Erythroblast (primary cell): ENCODE results near the gene CRTC1.

Source experiments
- DNase-seq, 2 experiments: peaks; one replicate each; lab custom pipeline; 2025; lab: John Stamatoyannopoulos, UW
- GATA1 ChIP-seq: IDR thresholded peaks from 2 replicates; pipeline ENCODE4 v1.6.1; 2011; ENCODE audit warnings: low read depth, mild to moderate bottlenecking, control low read depth, low read length, moderate library complexity
- POLR2A ChIP-seq: IDR thresholded peaks from 2 replicates; pipeline ENCODE4 v1.6.1; 2011; ENCODE audit warnings: mild to moderate bottlenecking, low read length

Gene CRTC1

GRCh38 chr19:18684642-18684993, 1.1 kb downstream of the CRTC1 start:
- TF ChIP-seq POLR2A (no peak), GATA1 (no peak)
- DNase-seq = peak in 1 of 2 experiments; percentile 19

- no peak for TF ChIP-seq POLR2A
- no peak for TF ChIP-seq GATA1
- no peak for DNase-seq
Measured at GRCh38 chr19:18685597-18686190, 2.2 kb downstream of the CRTC1 start.

GRCh38 chr19:18687740-18688465, 4.4 kb downstream of the CRTC1 start:
- TF ChIP-seq POLR2A = no peak
- TF ChIP-seq GATA1 = no peak

GRCh38 chr19:18696023-18696422, 12.5 kb downstream of the CRTC1 start:
- no peak for DNase-seq
- no peak for TF ChIP-seq POLR2A
- TF ChIP-seq GATA1 = no peak

More at GRCh38 chr19:18687740-18688465, 4.4 kb downstream of the CRTC1 start:
- peak in 1 of 2 experiments; percentile 48 for DNase-seq

GRCh38 chr19:18697680-18698079, 14.2 kb downstream of the CRTC1 start:
- TF ChIP-seq GATA1 (no peak), POLR2A (no peak)
- no peak for DNase-seq

GRCh38 chr19:18698321-18699167, 15.1 kb downstream of the CRTC1 start:
- no peak for DNase-seq
- TF ChIP-seq GATA1 (no peak), POLR2A (no peak)

- DNase-seq = no peak
- no peak for TF ChIP-seq GATA1
- no peak for TF ChIP-seq POLR2A
Measured at GRCh38 chr19:18699403-18700054, 16.0 kb downstream of the CRTC1 start.

- DNase-seq = peak; percentile 61 to 72
- TF ChIP-seq GATA1 (no peak), POLR2A (no peak)
Measured at GRCh38 chr19:18700501-18701249, 17.2 kb downstream of the CRTC1 start.

GRCh38 chr19:18701250-18701608, 17.7 kb downstream of the CRTC1 start:
- TF ChIP-seq POLR2A (no peak), GATA1 (no peak)

GRCh38 chr19:18704054-18704453, 20.6 kb downstream of the CRTC1 start:
- TF ChIP-seq GATA1 = no peak
- no peak for TF ChIP-seq POLR2A
- DNase-seq = no peak

More at GRCh38 chr19:18701250-18701608, 17.7 kb downstream of the CRTC1 start:
- no peak for DNase-seq

- no peak for DNase-seq
- TF ChIP-seq GATA1 (no peak), POLR2A (no peak)
Measured at GRCh38 chr19:18704971-18705370, 21.5 kb downstream of the CRTC1 start.

- DNase-seq = no peak
- TF ChIP-seq GATA1 (no peak), POLR2A (no peak)
Measured at GRCh38 chr19:18708452-18709231, 25.2 kb downstream of the CRTC1 start.
